IMR-90 (cell line): ENCODE results near the gene TAGLN2. TPM values are rescaled to one million over a fixed set of nuclear protein-coding genes. Genes with fewer than 3 reads are reported as not detected.

Experiments used
- ATAC-seq: fragments of 200-7000 bp; cut with Tn5 transposase; 2 replicates; pipeline ENCODE4 v1.9.1; 2020; ENCODE audit warnings: low read depth, mild to moderate bottlenecking, moderate library complexity
- BruUV-seq: library from RNA; stranded (reverse); fragments of 400-500 nt; replicated peaks from 2 replicates; lab custom pipeline; 2021; lab: Mats Ljungman, UMichigan
- CTCF ChIA-PET: fragments of 300-600 bp; formaldehyde crosslinking; extraction: SDS; loops from one replicate; lab custom pipeline; 2021; ENCODE audit warnings: antibody characterized with exemption; lab: Yijun Ruan, JAX
- POLR2A ChIA-PET: fragments of 300-600 bp; sonication (Branson Sonifier 250); formaldehyde crosslinking; loops from one replicate; lab custom pipeline; 2022; ENCODE audit warnings: antibody characterized with exemption; ENCODE audit not compliant: unreplicated experiment; lab: Charles Lee
- DNase-seq: peaks from one replicate; pipeline ENCODE4 v3.0.0; 2013
- H2AFZ ChIP-seq: replicated peaks from 2 replicates; pipeline ENCODE3; 2013; ENCODE audit warnings: low read length, mild to moderate bottlenecking; ENCODE audit not compliant: poor library complexity
- H2AK5ac ChIP-seq: 2 replicates; pipeline ENCODE4 v1.6.1; 2013; ENCODE audit warnings: low read depth, low read length, inconsistent platforms
- H2AK9ac ChIP-seq: replicated peaks from 2 replicates; pipeline ENCODE3; 2013; ENCODE audit warnings: mild to moderate bottlenecking, low read depth, low read length, moderate library complexity; ENCODE audit not compliant: poor library complexity
- H2BK120ac ChIP-seq: 2 replicates; pipeline ENCODE4 v1.6.1; 2013; ENCODE audit warnings: low read depth, low read length, inconsistent platforms
- H2BK15ac ChIP-seq: 3 replicates; pipeline ENCODE4 v1.6.1; 2013; ENCODE audit warnings: low read depth, low read length, inconsistent platforms
- H2BK20ac ChIP-seq: 2 replicates; pipeline ENCODE4 v1.6.1; 2013; ENCODE audit warnings: low read depth, mild to moderate bottlenecking, inconsistent platforms, low read length, moderate library complexity
- H2BK5ac ChIP-seq: 2 replicates; pipeline ENCODE4 v1.6.1; 2013; ENCODE audit warnings: mild to moderate bottlenecking, low read depth, low read length, inconsistent platforms; ENCODE audit not compliant: poor library complexity, severe bottlenecking
- H3K14ac ChIP-seq: replicated peaks from 2 replicates; pipeline ENCODE4 v1.6.1; 2013; ENCODE audit warnings: low read depth, low read length, inconsistent platforms
- H3K18ac ChIP-seq: 2 replicates; pipeline ENCODE4 v1.6.1; 2013; ENCODE audit warnings: low read depth, low read length, control low read depth
- H3K23ac ChIP-seq: 2 replicates; pipeline ENCODE4 v1.6.1; 2013; ENCODE audit warnings: low read depth, low read length, inconsistent platforms
- H3K27ac ChIP-seq: 2 replicates; pipeline ENCODE4 v1.5.1; 2013; ENCODE audit warnings: mild to moderate bottlenecking, control low read depth, low read length; ENCODE audit not compliant: insufficient read depth
- H3K27me3 ChIP-seq: 2 replicates; pipeline ENCODE4 v1.6.1; 2013; ENCODE audit warnings: low read length; ENCODE audit not compliant: control insufficient read depth, insufficient read depth
- H3K36me3 ChIP-seq: 2 replicates; pipeline ENCODE4 v1.6.1; 2013; ENCODE audit warnings: low read length, mixed read lengths; ENCODE audit not compliant: control insufficient read depth, insufficient read depth
- H3K4ac ChIP-seq: 2 replicates; pipeline ENCODE4 v1.6.1; 2013; ENCODE audit warnings: low read depth, low read length, inconsistent platforms
- H3K4me1 ChIP-seq: 2 replicates; pipeline ENCODE4 v1.6.1; 2013; ENCODE audit warnings: low read length, mixed read lengths; ENCODE audit not compliant: control insufficient read depth, insufficient read depth
- H3K4me2 ChIP-seq: 2 replicates; pipeline ENCODE4 v1.6.1; 2013; ENCODE audit warnings: low read depth, mild to moderate bottlenecking, control low read depth, low read length, moderate library complexity
- H3K4me3 ChIP-seq: 2 replicates; pipeline ENCODE4 v1.5.1; 2013; ENCODE audit warnings: low read depth, mild to moderate bottlenecking, control low read depth, low read length, moderate library complexity; ENCODE audit not compliant: insufficient read depth
- H3K56ac ChIP-seq: 2 replicates; pipeline ENCODE4 v1.6.1; 2013; ENCODE audit warnings: low read length, inconsistent platforms; ENCODE audit not compliant: insufficient read depth; ENCODE audit errors: extremely low read depth
- H3K79me1 ChIP-seq, 2 experiments: 2 replicates each; pipeline ENCODE4 v1.6.1; 2013; ENCODE audit warnings: low read length in 2 of 2, inconsistent platforms in 1 of 2, low read depth in 1 of 2
- H3K9ac ChIP-seq: 2 replicates; pipeline ENCODE4 v1.6.1; 2013; ENCODE audit warnings: low read depth, low read length, control low read depth
- H3K9me1 ChIP-seq: 2 replicates; pipeline ENCODE4 v1.6.1; 2013; ENCODE audit warnings: low read length, inconsistent platforms; ENCODE audit not compliant: insufficient read depth
- H3K9me3 ChIP-seq: 2 replicates; pipeline ENCODE4 v1.6.1; 2013; ENCODE audit warnings: low read length; ENCODE audit not compliant: control insufficient read depth, insufficient read depth
- H4K20me1 ChIP-seq: 2 replicates; pipeline ENCODE4 v1.6.1; 2013; ENCODE audit warnings: low read length, inconsistent platforms; ENCODE audit not compliant: insufficient read depth
- H4K5ac ChIP-seq: 2 replicates; pipeline ENCODE4 v1.6.1; 2013; ENCODE audit warnings: mild to moderate bottlenecking, low read depth, low read length, control low read depth
- H4K8ac ChIP-seq, 2 experiments: 2 replicates each; pipeline ENCODE4 v1.6.1; 2013; ENCODE audit warnings: low read depth in 2 of 2, low read length in 2 of 2, control low read depth in 1 of 2, inconsistent platforms in 1 of 2
- H4K91ac ChIP-seq: 2 replicates; pipeline ENCODE4 v1.6.1; 2013; ENCODE audit warnings: low read depth, low read length, inconsistent platforms; ENCODE audit not compliant: insufficient read depth
- BHLHE40 ChIP-seq: fragments of 150-350 bp; IDR thresholded peaks from 2 replicates; pipeline ENCODE4 v1.6.1; 2016; ENCODE audit warnings: mild to moderate bottlenecking, low read depth, low read length
- CEBPB ChIP-seq: IDR thresholded peaks from 2 replicates; pipeline ENCODE4 v1.6.1; 2012; ENCODE audit warnings: low read depth, low read length, improper control_type of control experiment
- CHD1 ChIP-seq: IDR thresholded peaks from 2 replicates; pipeline ENCODE4 v1.6.1; 2012; ENCODE audit warnings: low read depth, low read length, improper control_type of control experiment
- CTCF ChIP-seq: conservative IDR thresholded peaks from 2 replicates; pipeline ENCODE4 v1.5.1; 2012; ENCODE audit warnings: mild to moderate bottlenecking, low read depth, low read length, improper control_type of control experiment
- ELK1 ChIP-seq: fragments of 150-350 bp; IDR thresholded peaks from 2 replicates; pipeline ENCODE4 v1.6.1; 2016; ENCODE audit warnings: low read depth, mild to moderate bottlenecking, low read length, moderate library complexity, borderline replicate concordance
- FOS ChIP-seq: fragments of 150-350 bp; IDR thresholded peaks from 2 replicates; pipeline ENCODE4 v1.6.1; 2016; ENCODE audit warnings: low read depth, low read length
- MAFK ChIP-seq: IDR thresholded peaks from 2 replicates; pipeline ENCODE4 v1.6.1; 2012; ENCODE audit warnings: low read depth, low read length, improper control_type of control experiment
- MAZ ChIP-seq: IDR thresholded peaks from 2 replicates; pipeline ENCODE4 v1.6.1; 2012; ENCODE audit warnings: low read depth, mild to moderate bottlenecking, low read length, improper control_type of control experiment, moderate library complexity, borderline replicate concordance
- MXI1 ChIP-seq: IDR thresholded peaks from 2 replicates; pipeline ENCODE4 v1.6.1; 2012; ENCODE audit warnings: low read depth, mild to moderate bottlenecking, low read length, moderate library complexity, borderline replicate concordance
- NFE2L2 ChIP-seq: fragments of 150-350 bp; IDR thresholded peaks from 2 replicates; pipeline ENCODE4 v1.6.1; 2016; ENCODE audit warnings: low read depth, mild to moderate bottlenecking, low read length
- POLR2A ChIP-seq: IDR thresholded peaks from 2 replicates; pipeline ENCODE4 v1.6.1; 2012; ENCODE audit warnings: mild to moderate bottlenecking, low read depth, low read length
- RAD21 ChIP-seq: IDR thresholded peaks from 2 replicates; pipeline ENCODE4 v1.6.1; 2012; ENCODE audit warnings: low read length, improper control_type of control experiment
- RCOR1 ChIP-seq: IDR thresholded peaks from 2 replicates; pipeline ENCODE4 v1.6.1; 2012; ENCODE audit warnings: mild to moderate bottlenecking, low read length, improper control_type of control experiment; ENCODE audit not compliant: insufficient replicate concordance
- RFX5 ChIP-seq: IDR thresholded peaks from 2 replicates; pipeline ENCODE4 v1.8.0; 2012; ENCODE audit warnings: low read depth, mild to moderate bottlenecking, low read length, moderate library complexity
- SMC3 ChIP-seq: fragments of 150-350 bp; IDR thresholded peaks from 2 replicates; pipeline ENCODE4 v1.6.1; 2016; ENCODE audit warnings: low read depth, mild to moderate bottlenecking, antibody characterized with exemption, low read length, moderate library complexity
- USF2 ChIP-seq: fragments of 150-350 bp; IDR thresholded peaks from 2 replicates; pipeline ENCODE4 v1.6.1; 2017; ENCODE audit warnings: mild to moderate bottlenecking, antibody characterized with exemption, low read length, low read depth
- WGBS, 2 experiments: methylation state at CpG; one replicate each; pipeline versions ENCODE4 v1.1.5 to v1.1.7; 2013; ENCODE audit warnings: missing lambda C conversion rate in 2 of 2; ENCODE audit not compliant: insufficient read length in 1 of 2; ENCODE audit errors: extremely low coverage in 2 of 2; 5-methylcytosine and 5-hydroxymethylcytosine counted together
- dilution Hi-C: fragments of 300-500 bp; cut with HindIII; formaldehyde crosslinking; loops from one replicate; pipeline ENCODE4 v1.14.3; 2018; ENCODE audit warnings: low sequenced_read_pairs; ENCODE audit not compliant: unreplicated experiment
- in situ Hi-C: fragments of 300-500 bp; cut with MboI; formaldehyde crosslinking; loops from 3 replicates; pipeline ENCODE4 v1.14.3; 2019; ENCODE audit warnings: low sequenced_read_pairs, inconsistent platforms, mixed read lengths
- intact Hi-C: fragments of 100-400 bp; cut with micrococcal nuclease; formaldehyde crosslinking; loops from 2 replicates; pipeline ENCODE4 v1.10.0; 2022
- polyA plus RNA-seq, 3 experiments: library from polyadenylated mRNA; depleted of rRNA; stranded (reverse); fragments of >200 nt; gene quantifications; 2 replicates each; pipeline ENCODE4 v1.2.3, GENCODE V29; 2012; ENCODE audit warnings: low replicate concordance in 1 of 3
- total RNA-seq: library from RNA; depleted of rRNA; stranded (reverse); fragments of >200 nt; gene quantifications from 2 replicates; pipeline ENCODE4 v1.2.3, GENCODE V29; 2012

The TAGLN2 gene
- total and polyA plus RNA-seq, 2 of the 4 experiments (the other 2 are of a cell fraction), result 440 to 634 TPM

GRCh38 chr1:159958719-159959380, 33.5 kb upstream of the TAGLN2 start:
- Histone ChIP-seq H4K91ac (no peak overlapping the region), H4K20me1 (no peaks in the 10 kb centered on the region), H2BK20ac (no peak overlapping the region), H3K18ac (no peak overlapping the region), H3K23ac (no peak overlapping the region), H4K8ac (no peak overlapping the region), H3K14ac (no peak overlapping the region), H2AFZ (no peak overlapping the region), H3K4me1 (peaks cover 3% of the 10 kb centered on the region; the same call in 1 of the 2 replicates), H2BK15ac (no peak overlapping the region), H3K4me2 (no peak overlapping the region), H2BK120ac (no peak overlapping the region), H3K27me3 (no peaks in the 10 kb centered on the region; the same call in 1 of the 2 replicates), H3K56ac (no peak overlapping the region), H2AK9ac (no peak overlapping the region), H3K9ac (no peak overlapping the region), H3K4me3 (no peak overlapping the region), H3K79me1 (no peaks in the 10 kb centered on the region), H2BK5ac (no peak overlapping the region), H3K9me1 (no peaks in the 10 kb centered on the region), H3K27ac (no peak overlapping the region), H2AK5ac (no peak overlapping the region), H3K4ac (no peak overlapping the region), H3K36me3 (no peaks in the 10 kb centered on the region), H4K5ac (no peak overlapping the region), H3K9me3 (no peaks in the 10 kb centered on the region)
- no peak for ATAC-seq
- no peak for DNase-seq
- POLR2A ChIA-PET, result no interaction called here
- dilution Hi-C loops, result no loop called here
- TF ChIP-seq CHD1 (no peak), ELK1 (no peak), FOS (no peak), RCOR1 (no peak), POLR2A (no peak), USF2 (no peak), SMC3 (no peak), MXI1 (no peak), MAZ (no peak), MAFK (no peak), RFX5 (no peak), RAD21 (no peak), CEBPB (no peak), CTCF (no peak), BHLHE40 (no peak), NFE2L2 (no peak)
- CTCF ChIA-PET, result interaction anchor here (1.0 kb wide), 1 partner anchor 13 kb away, joined by 3 read pairs; no protein-coding TSS in a partner anchor
- in situ Hi-C loops, result no loop called here
- intact Hi-C loops, result no loop called here
- no TSS peak for BruUV-seq
- WGBS, 2 experiments, result no CpG with 5 or more reads among the region's 3 CpGs
